OCI-LY7 (cell line): ENCODE measurements around the gene MTERF1.

ENCODE experiments used
- EZH2phosphoT487 ChIP-seq: fragments of 200-600 bp; sonication (generic); IDR thresholded peaks from 2 replicates; pipeline ENCODE4 v1.6.1; 2018; ENCODE audit warnings: low read depth, borderline replicate concordance, mild to moderate bottlenecking, mixed run types, antibody characterized with exemption, low read length, moderate library complexity, mixed read lengths
- TF ChIP-seq, protein P1 (sequence below): fragments of 200-600 bp; sonication (generic); conservative IDR thresholded peaks from 2 replicates; pipeline ENCODE4 v1.5.1; 2014; ENCODE audit warnings: mild to moderate bottlenecking, antibody characterized with exemption, low read length, moderate library complexity, mixed read lengths

DNA sequence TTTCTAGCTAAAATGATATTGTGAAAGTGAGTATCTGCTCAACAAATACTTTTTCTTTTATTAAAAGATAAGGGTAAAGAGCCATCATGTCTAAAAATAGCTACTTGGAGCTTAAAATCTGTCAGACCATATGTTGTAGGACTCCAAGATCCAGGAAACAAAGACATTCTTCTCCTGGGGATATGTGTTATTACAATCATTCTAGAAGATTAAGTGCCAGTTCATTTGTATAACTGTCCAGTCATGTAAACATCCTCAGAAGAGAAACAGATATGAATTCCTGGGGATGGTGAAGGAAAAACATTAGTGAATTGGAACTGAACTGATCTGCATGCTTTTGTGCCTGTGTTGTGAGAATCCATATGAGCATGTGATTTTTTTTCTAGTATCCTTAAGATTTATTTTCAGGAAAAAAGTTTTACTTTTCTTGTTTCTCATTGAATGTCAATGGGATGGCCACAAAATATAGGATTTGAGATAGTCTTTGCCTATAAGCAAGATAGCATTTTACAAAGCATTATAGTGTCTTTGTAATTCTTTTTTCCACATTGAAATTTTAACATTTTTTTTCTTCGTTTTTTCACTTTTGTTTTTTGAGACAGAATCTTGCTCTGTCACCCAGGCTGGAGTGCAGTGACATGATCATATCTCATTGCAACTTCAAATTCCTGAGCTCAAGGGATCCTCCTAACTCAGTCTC lies 14.4 kb upstream of the MTERF1 start:
- TF ChIP-seq, protein P1, sequence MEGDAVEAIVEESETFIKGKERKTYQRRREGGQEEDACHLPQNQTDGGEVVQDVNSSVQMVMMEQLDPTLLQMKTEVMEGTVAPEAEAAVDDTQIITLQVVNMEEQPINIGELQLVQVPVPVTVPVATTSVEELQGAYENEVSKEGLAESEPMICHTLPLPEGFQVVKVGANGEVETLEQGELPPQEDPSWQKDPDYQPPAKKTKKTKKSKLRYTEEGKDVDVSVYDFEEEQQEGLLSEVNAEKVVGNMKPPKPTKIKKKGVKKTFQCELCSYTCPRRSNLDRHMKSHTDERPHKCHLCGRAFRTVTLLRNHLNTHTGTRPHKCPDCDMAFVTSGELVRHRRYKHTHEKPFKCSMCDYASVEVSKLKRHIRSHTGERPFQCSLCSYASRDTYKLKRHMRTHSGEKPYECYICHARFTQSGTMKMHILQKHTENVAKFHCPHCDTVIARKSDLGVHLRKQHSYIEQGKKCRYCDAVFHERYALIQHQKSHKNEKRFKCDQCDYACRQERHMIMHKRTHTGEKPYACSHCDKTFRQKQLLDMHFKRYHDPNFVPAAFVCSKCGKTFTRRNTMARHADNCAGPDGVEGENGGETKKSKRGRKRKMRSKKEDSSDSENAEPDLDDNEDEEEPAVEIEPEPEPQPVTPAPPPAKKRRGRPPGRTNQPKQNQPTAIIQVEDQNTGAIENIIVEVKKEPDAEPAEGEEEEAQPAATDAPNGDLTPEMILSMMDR = no peak
- no peak for TF ChIP-seq EZH2phosphoT487
